ENCODE results near the gene LZTFL1. TPM values are rescaled to one million over a fixed set of nuclear protein-coding genes. Genes with fewer than 3 reads are reported as not detected.

Gene LZTFL1
- total and polyA plus RNA-seq, 4 donors = 7.7 to 45.1 (median 22.3) TPM

DNA sequence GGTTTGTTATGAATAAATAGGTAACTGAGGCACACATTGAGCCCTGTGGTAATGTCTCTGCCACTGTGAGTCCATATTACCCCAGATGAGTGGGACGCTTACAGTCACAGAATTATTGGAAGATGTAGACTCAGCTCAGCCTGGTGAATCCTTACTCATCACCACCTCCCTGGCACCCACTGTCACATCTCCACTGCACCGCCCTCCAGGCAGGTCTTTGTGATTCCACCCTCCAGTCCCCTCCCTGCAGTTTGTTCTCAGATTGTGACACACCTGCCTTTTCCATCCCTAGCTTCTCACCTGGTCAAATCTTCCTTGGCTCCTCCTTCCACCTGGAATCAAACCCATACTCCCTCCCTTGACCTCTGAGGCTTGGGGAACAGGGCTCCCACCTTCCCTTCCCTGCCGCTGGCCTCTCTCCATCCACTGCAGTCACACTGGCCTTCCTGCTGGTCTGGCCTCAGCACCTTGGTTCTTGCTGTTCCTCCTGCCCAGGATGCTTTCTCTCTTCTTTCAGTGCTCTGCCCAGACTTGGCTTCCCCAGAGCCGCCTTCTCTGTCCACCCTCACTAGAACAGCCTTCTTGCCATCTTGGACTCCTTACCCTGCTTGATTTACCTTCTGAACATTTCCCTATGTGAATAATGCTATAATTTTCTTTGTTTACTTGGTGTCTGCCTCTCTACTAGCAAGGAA is 55.0 kb downstream of the LZTFL1 start:
- Histone ChIP-seq H3K4me3 (no peak overlapping the region), H3K27ac (ENCODE audit: low read depth in 1 of 2, low read length in 1 of 2) (no peak overlapping the region), H3K36me3 (ENCODE audit: control insufficient read depth in 4 of 4, insufficient read depth in 4 of 4, low read length in 4 of 4) (no peaks in the 10 kb centered on the region), H3K27me3 (ENCODE audit: control insufficient read depth in 3 of 3, insufficient read depth in 3 of 3, low read length in 2 of 3) (no peaks in the 10 kb centered on the region), H3K9me3 (ENCODE audit: control insufficient read depth in 4 of 4, insufficient read depth in 3 of 4, low read length in 3 of 4) (peaks cover 0 to 4% (median 1%) of the 10 kb centered on the region in 4 donors), H3K9ac (ENCODE audit: insufficient read depth in 1 of 2, low read length in 2 of 2) (no peak overlapping the region), H3K4me1 (ENCODE audit: control insufficient read depth in 5 of 5, insufficient read depth in 5 of 5, low read length in 5 of 5) (no peaks in the 10 kb centered on the region)
- ATAC-seq (ENCODE audit: insufficient read depth, low FRiP score) = no peak
- WGBS, 2 donors = 69 to 94% methylated on average over 4 of the region's 4 CpGs
- no peak for DNase-seq
- TF ChIP-seq, protein P1, sequence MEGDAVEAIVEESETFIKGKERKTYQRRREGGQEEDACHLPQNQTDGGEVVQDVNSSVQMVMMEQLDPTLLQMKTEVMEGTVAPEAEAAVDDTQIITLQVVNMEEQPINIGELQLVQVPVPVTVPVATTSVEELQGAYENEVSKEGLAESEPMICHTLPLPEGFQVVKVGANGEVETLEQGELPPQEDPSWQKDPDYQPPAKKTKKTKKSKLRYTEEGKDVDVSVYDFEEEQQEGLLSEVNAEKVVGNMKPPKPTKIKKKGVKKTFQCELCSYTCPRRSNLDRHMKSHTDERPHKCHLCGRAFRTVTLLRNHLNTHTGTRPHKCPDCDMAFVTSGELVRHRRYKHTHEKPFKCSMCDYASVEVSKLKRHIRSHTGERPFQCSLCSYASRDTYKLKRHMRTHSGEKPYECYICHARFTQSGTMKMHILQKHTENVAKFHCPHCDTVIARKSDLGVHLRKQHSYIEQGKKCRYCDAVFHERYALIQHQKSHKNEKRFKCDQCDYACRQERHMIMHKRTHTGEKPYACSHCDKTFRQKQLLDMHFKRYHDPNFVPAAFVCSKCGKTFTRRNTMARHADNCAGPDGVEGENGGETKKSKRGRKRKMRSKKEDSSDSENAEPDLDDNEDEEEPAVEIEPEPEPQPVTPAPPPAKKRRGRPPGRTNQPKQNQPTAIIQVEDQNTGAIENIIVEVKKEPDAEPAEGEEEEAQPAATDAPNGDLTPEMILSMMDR (IDR thresholded peaks at IDR 0.05; ENCODE audit: control extremely low read depth, extremely low read depth) = no peak

DNA sequence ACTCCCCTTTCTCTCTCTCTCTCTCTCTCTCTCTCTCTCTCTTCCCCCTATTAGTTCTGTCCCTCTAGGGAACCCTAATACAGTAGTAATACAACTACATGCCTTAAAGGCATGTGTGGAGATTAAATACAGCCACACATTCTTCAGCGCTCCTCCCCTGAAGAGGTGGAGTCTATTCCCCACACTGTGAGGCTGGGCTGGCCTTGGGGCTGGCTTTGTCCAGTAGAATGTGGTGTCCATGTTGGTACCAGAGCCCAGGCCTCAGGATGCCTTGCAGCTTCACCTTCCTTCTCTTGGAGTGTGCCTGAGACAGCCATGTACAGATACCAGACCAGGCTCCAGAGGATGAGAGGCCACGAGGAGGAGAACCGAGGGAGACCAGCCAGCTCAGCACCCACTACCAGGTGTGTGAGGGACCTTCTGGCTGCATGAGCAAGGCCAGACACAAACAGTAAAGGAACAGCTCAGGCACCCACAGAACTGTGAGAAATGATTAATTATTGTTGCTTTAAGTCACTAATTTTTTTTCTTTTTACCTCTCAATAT is 56.2 kb downstream of the LZTFL1 start:
- TF ChIP-seq, protein P1 (IDR thresholded peaks at IDR 0.05; ENCODE audit: control extremely low read depth, extremely low read depth) = no peak
- Histone ChIP-seq H3K9ac (ENCODE audit: insufficient read depth in 1 of 2, low read length in 2 of 2) (no peak overlapping the region), H3K27me3 (ENCODE audit: control insufficient read depth in 3 of 3, insufficient read depth in 3 of 3, low read length in 2 of 3) (no peaks in the 10 kb centered on the region), H3K4me1 (ENCODE audit: control insufficient read depth in 5 of 5, insufficient read depth in 5 of 5, low read length in 5 of 5) (no peaks in the 10 kb centered on the region), H3K27ac (ENCODE audit: low read depth in 1 of 2, low read length in 1 of 2) (no peak overlapping the region), H3K4me3 (no peak overlapping the region), H3K9me3 (ENCODE audit: control insufficient read depth in 4 of 4, insufficient read depth in 3 of 4, low read length in 3 of 4) (peaks cover 0 to 5% (median 1%) of the 10 kb centered on the region in 4 donors), H3K36me3 (ENCODE audit: control insufficient read depth in 4 of 4, insufficient read depth in 4 of 4, low read length in 4 of 4) (no peaks in the 10 kb centered on the region)
- 86% methylated on average over 3 of the region's 3 CpGs for WGBS, 2 donors
- DNase-seq (no peak), ATAC-seq (ENCODE audit: insufficient read depth, low FRiP score) (no peak)

GRCh38 chr3:45783667-45784066 is 58.3 kb downstream of the LZTFL1 start:
- TF ChIP-seq, protein P1 (IDR thresholded peaks at IDR 0.05; ENCODE audit: control extremely low read depth, extremely low read depth) = no peak
- no peaks in the 10 kb centered on the region for H3K36me3 ChIP-seq (ENCODE audit: control insufficient read depth in 4 of 4, insufficient read depth in 4 of 4, low read length in 4 of 4)
- H3K27ac ChIP-seq (ENCODE audit: low read depth in 1 of 2, low read length in 1 of 2) = no peak overlapping the region
- no peaks in the 10 kb centered on the region for H3K4me1 ChIP-seq (ENCODE audit: control insufficient read depth in 5 of 5, insufficient read depth in 5 of 5, low read length in 5 of 5)
- peaks cover 0 to 3% (median 0%) of the 10 kb centered on the region in 4 donors for H3K9me3 ChIP-seq (ENCODE audit: control insufficient read depth in 4 of 4, insufficient read depth in 3 of 4, low read length in 3 of 4)
- 92 to 93% methylated on average over 3 of the region's 3 CpGs for WGBS, 2 donors
- H3K9ac ChIP-seq (ENCODE audit: insufficient read depth in 1 of 2, low read length in 2 of 2) = no peak overlapping the region
- ATAC-seq (ENCODE audit: insufficient read depth, low FRiP score) (no peak), DNase-seq (no peak)
- no peaks in the 10 kb centered on the region for H3K27me3 ChIP-seq (ENCODE audit: control insufficient read depth in 3 of 3, insufficient read depth in 3 of 3, low read length in 2 of 3)
- no peak overlapping the region for H3K4me3 ChIP-seq

Data from lung (tissue), 12 donors.